ENCODE measurements around the gene LONRF2. TPM values are rescaled to one million over a fixed set of nuclear protein-coding genes. Genes with fewer than 3 reads are reported as not detected.

Gene LONRF2
- total RNA-seq, 1 experiment from 2014 or later: 9.7 TPM

- no peaks in the 10 kb centered on the region for H3K4me1 Mint-ChIP-seq (ENCODE audit: low read depth, unreplicated experiment)
- BruUV-seq (replicated peaks): no TSS peak
- no peaks in the 10 kb centered on the region for H3K9me3 Mint-ChIP-seq (ENCODE audit: low read depth, unreplicated experiment)
- TF ChIP-seq CTCF (IDR thresholded peaks at IDR 0.05; ENCODE audit: unreplicated experiment): no peak
- DNase-seq: no peak
- no peaks in the 10 kb centered on the region for H3K36me3 Mint-ChIP-seq (ENCODE audit: insufficient read depth, unreplicated experiment)
- intact Hi-C loops (cut with micrococcal nuclease; ENCODE audit: unreplicated experiment): no loop called here
- H3K27ac Mint-ChIP-seq (ENCODE audit: unreplicated experiment): no peak overlapping the region
- CTCF ChIA-PET: no interaction called here
- H3K4me3 Mint-ChIP-seq (ENCODE audit: low read depth, unreplicated experiment): no peak overlapping the region
- H3K27me3 Mint-ChIP-seq (ENCODE audit: unreplicated experiment): no peaks in the 10 kb centered on the region
Observed at GRCh38 chr2:100309311-100309710, 13.0 kb downstream of the LONRF2 start.

- Mint-ChIP-seq H3K27ac (ENCODE audit: unreplicated experiment) (no peak overlapping the region), H3K27me3 (ENCODE audit: unreplicated experiment) (no peaks in the 10 kb centered on the region), H3K9me3 (ENCODE audit: low read depth, unreplicated experiment) (no peaks in the 10 kb centered on the region), H3K36me3 (ENCODE audit: insufficient read depth, unreplicated experiment) (peaks cover 28% of the 10 kb centered on the region), H3K4me3 (ENCODE audit: low read depth, unreplicated experiment) (no peak overlapping the region), H3K4me1 (ENCODE audit: low read depth, unreplicated experiment) (no peaks in the 10 kb centered on the region)
- intact Hi-C loops (cut with micrococcal nuclease; ENCODE audit: unreplicated experiment): no loop called here
- DNase-seq: no peak
- CTCF ChIA-PET: no interaction called here
- no TSS peak for BruUV-seq (replicated peaks)
- no peak for TF ChIP-seq CTCF (IDR thresholded peaks at IDR 0.05; ENCODE audit: unreplicated experiment)
Observed at GRCh38 chr2:100303744-100304143, 18.6 kb downstream of the LONRF2 start.

GRCh38 chr2:100302585-100302892, 19.8 kb downstream of the LONRF2 start:
- H3K27ac Mint-ChIP-seq (ENCODE audit: unreplicated experiment): no peak overlapping the region
- TF ChIP-seq CTCF (IDR thresholded peaks at IDR 0.05; ENCODE audit: unreplicated experiment): no peak
- peaks cover 34% of the 10 kb centered on the region for H3K36me3 Mint-ChIP-seq (ENCODE audit: insufficient read depth, unreplicated experiment)
- BruUV-seq (replicated peaks): no TSS peak
- H3K27me3 Mint-ChIP-seq (ENCODE audit: unreplicated experiment): no peaks in the 10 kb centered on the region
- no peak for DNase-seq
- CTCF ChIA-PET: no interaction called here
- no peaks in the 10 kb centered on the region for H3K4me1 Mint-ChIP-seq (ENCODE audit: low read depth, unreplicated experiment)
- H3K9me3 Mint-ChIP-seq (ENCODE audit: low read depth, unreplicated experiment): no peaks in the 10 kb centered on the region
- intact Hi-C loops (cut with micrococcal nuclease; ENCODE audit: unreplicated experiment): no loop called here
- H3K4me3 Mint-ChIP-seq (ENCODE audit: low read depth, unreplicated experiment): no peak overlapping the region

- intact Hi-C loops (cut with micrococcal nuclease; ENCODE audit: unreplicated experiment): no loop called here
- no peak overlapping the region for H3K27ac Mint-ChIP-seq (ENCODE audit: unreplicated experiment)
- no peak for TF ChIP-seq CTCF (IDR thresholded peaks at IDR 0.05; ENCODE audit: unreplicated experiment)
- no peak overlapping the region for H3K4me3 Mint-ChIP-seq (ENCODE audit: low read depth, unreplicated experiment)
- no peaks in the 10 kb centered on the region for H3K27me3 Mint-ChIP-seq (ENCODE audit: unreplicated experiment)
- H3K4me1 Mint-ChIP-seq (ENCODE audit: low read depth, unreplicated experiment): no peaks in the 10 kb centered on the region
- H3K9me3 Mint-ChIP-seq (ENCODE audit: low read depth, unreplicated experiment): no peaks in the 10 kb centered on the region
- H3K36me3 Mint-ChIP-seq (ENCODE audit: insufficient read depth, unreplicated experiment): peaks cover 34% of the 10 kb centered on the region
- no peak for DNase-seq
- CTCF ChIA-PET: no interaction called here
- no TSS peak for BruUV-seq (replicated peaks)
Observed at GRCh38 chr2:100301881-100302584, 20.3 kb downstream of the LONRF2 start.
